ENCODE data around the gene VPS52. TPM values are rescaled to one million over a fixed set of nuclear protein-coding genes. Genes with fewer than 3 reads are reported as not detected.

Gene VPS52
- total RNA-seq, 1 donor from 2014 or later, result 32.3 TPM

DNA sequence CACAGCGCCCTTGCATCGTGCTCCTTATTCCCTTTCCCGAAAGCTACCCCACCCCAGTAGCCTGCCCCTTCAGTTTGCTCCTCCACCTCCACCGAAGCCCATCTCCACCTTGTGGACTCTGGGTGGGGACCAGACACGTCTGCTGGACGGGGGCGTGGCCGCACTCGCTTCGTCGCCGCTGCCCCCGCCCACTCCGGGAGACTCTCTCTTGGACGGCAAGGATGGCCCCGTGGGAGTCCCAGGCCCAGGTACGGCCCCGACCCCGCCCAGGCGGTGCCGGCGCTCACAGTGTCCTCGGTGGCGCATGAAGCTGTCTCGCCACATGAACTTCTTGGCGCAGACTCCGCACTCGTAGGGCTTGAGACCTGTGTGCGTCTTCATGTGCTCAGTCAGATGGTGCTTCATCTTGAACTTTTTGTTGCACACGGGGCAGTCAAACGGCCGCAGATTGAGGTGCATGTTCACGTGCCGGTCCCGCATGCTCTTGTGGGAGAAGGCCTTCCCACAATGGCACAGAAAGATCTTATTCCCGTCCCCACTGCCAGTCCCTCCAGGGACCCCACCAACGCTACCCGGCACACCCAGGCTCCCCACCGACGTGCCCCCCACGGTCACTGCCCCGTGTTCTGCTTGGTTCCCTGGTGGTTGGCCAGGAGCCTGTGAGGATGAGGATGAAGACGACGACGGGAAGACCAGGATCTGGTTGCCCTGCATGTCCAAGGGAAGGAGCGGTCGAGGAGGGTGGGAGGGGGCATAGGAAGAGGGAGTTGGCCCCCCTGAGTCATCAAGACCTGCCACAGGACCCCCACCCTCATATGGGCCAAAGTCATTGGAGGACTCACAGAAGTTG, 43.5 kb upstream of the VPS52 start:
- no peak for DNase-seq (ENCODE audit: low read depth)

DNA sequence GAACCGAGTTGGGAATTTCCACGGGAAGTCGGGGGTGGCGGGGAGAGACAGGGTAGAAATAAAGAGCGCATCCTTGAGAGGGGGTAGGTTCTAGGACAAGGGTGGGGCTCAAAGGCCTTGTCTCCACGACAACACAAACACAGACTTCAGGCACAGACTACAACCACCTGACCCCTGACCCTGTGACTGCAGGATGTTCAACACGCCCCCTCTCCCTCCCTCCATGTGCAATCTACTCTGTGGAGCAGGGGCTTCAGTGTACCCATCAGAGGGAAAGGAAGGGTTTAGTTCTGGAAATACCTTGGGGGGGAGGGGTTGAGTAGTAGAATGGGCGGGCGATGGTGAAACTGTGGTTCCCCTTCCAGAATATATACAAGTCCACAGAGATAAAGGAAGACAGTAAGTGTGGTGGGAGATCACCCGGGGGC, 42.9 kb upstream of the VPS52 start:
- Histone ChIP-seq H3K4me3 (ENCODE audit: low read depth, low read length) (peak overlapping the region; percentile 97), H3K36me3 (ENCODE audit: control insufficient read depth, insufficient read depth, low read length) (peaks cover 4% of the 10 kb centered on the region), H3K27me3 (ENCODE audit: control insufficient read depth, insufficient read depth, low read length) (no peaks in the 10 kb centered on the region)
- TF ChIP-seq, protein P1, sequence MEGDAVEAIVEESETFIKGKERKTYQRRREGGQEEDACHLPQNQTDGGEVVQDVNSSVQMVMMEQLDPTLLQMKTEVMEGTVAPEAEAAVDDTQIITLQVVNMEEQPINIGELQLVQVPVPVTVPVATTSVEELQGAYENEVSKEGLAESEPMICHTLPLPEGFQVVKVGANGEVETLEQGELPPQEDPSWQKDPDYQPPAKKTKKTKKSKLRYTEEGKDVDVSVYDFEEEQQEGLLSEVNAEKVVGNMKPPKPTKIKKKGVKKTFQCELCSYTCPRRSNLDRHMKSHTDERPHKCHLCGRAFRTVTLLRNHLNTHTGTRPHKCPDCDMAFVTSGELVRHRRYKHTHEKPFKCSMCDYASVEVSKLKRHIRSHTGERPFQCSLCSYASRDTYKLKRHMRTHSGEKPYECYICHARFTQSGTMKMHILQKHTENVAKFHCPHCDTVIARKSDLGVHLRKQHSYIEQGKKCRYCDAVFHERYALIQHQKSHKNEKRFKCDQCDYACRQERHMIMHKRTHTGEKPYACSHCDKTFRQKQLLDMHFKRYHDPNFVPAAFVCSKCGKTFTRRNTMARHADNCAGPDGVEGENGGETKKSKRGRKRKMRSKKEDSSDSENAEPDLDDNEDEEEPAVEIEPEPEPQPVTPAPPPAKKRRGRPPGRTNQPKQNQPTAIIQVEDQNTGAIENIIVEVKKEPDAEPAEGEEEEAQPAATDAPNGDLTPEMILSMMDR (IDR thresholded peaks at IDR 0.05; ENCODE audit: insufficient read depth, low read length, poor library complexity, severe bottlenecking), result no peak
- DNase-seq (ENCODE audit: low read depth), result no peak

More for the DNA sequence above, 43.5 kb upstream of the VPS52 start:
- Histone ChIP-seq H3K27me3 (ENCODE audit: control insufficient read depth, insufficient read depth, low read length) (no peaks in the 10 kb centered on the region), H3K36me3 (ENCODE audit: control insufficient read depth, insufficient read depth, low read length) (peaks cover 7% of the 10 kb centered on the region), H3K4me3 (ENCODE audit: low read depth, low read length) (no peak overlapping the region)
- TF ChIP-seq, protein P1 (IDR thresholded peaks at IDR 0.05; ENCODE audit: insufficient read depth, low read length, poor library complexity, severe bottlenecking), result no peak

DNA sequence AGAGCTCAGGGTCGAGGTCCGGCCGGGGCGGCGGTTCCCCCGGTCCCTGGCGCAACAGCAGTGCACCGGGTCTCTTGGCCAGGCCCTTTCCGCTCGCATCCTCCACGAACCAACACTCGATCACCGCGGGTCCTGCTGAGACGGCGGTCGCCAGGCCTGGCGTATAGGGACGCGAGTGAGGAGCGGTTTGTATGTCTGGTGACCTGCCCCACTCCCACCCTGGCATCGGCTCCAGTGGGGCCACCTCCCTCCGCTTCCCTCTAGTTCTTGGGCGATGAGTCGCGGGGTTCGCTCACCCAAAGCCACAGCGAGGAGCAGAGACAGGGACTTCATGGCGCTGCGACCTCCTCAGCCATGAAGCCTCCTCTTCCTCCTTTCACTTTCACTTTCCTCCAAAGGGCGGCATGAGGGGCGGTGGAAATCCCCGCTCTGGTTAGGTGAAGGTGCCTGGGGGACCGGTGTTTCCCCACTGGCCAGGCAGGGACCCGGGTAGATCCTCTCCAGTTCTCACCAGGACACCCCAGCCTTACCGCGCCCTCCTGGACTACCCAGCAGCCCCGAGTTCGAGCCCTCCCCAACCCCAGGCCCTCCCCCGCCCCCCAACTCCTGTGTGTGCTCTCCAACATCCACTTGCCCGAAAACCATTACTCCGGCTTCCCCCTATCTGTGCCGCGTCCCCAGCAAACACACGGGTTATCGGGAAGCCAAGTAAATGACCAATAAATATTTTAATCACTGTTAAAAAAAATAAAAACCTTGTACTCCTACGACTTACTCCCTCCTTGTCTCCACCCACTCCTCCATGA, 42.2 kb upstream of the VPS52 start, which contains the start of gene TAPBP:
TAPBP (minus strand) TSS at position 370 of the 806 bp plus-strand sequence; CDS start at position 333, 37 bp downstream.
- Histone ChIP-seq H3K27me3 (ENCODE audit: control insufficient read depth, insufficient read depth, low read length) (no peaks in the 10 kb centered on the region), H3K36me3 (ENCODE audit: control insufficient read depth, insufficient read depth, low read length) (peaks cover 2% of the 10 kb centered on the region), H3K4me3 (ENCODE audit: low read depth, low read length) (peak within 1 kb of the TSS; percentile 97)
- TF ChIP-seq, protein P1 (IDR thresholded peaks at IDR 0.05; ENCODE audit: insufficient read depth, low read length, poor library complexity, severe bottlenecking), result no peak
- no peak for DNase-seq (ENCODE audit: low read depth)

DNA sequence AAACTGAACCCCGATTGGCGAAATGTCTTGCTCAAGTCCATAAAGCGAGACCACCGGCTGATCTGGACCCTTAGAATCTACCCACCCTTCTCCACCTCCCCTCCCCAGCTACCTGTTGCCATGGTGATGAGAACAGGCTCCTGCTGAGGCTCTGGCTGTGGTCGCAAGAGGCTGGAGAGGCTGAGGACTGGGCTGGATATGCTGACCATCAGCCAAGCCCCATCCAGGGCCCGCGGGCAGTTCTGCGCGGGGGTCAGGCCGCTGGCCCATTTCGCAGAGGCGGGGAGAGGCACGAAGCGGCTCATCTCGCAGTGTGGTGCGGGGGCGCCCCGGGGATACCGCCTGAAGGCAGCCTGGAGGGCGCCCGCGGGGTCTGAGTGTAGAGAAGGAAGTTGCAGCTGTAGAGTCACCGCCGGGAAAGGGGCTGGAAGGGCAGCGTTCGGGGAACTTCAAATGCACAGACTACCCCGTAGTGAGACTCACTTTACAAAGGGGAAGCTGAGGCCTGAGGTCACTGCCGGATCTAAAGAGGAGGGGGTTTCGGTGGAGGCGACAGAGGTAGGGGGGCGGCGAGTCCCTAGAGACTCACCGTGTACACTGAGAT, 41.5 kb upstream of the VPS52 start:
- Histone ChIP-seq H3K36me3 (ENCODE audit: control insufficient read depth, insufficient read depth, low read length) (no peaks in the 10 kb centered on the region), H3K4me3 (ENCODE audit: low read depth, low read length) (peak overlapping the region; percentile 97), H3K27me3 (ENCODE audit: control insufficient read depth, insufficient read depth, low read length) (no peaks in the 10 kb centered on the region)
- no peak for DNase-seq (ENCODE audit: low read depth)
- TF ChIP-seq, protein P1 (IDR thresholded peaks at IDR 0.05; ENCODE audit: insufficient read depth, low read length, poor library complexity, severe bottlenecking), result no peak

DNA sequence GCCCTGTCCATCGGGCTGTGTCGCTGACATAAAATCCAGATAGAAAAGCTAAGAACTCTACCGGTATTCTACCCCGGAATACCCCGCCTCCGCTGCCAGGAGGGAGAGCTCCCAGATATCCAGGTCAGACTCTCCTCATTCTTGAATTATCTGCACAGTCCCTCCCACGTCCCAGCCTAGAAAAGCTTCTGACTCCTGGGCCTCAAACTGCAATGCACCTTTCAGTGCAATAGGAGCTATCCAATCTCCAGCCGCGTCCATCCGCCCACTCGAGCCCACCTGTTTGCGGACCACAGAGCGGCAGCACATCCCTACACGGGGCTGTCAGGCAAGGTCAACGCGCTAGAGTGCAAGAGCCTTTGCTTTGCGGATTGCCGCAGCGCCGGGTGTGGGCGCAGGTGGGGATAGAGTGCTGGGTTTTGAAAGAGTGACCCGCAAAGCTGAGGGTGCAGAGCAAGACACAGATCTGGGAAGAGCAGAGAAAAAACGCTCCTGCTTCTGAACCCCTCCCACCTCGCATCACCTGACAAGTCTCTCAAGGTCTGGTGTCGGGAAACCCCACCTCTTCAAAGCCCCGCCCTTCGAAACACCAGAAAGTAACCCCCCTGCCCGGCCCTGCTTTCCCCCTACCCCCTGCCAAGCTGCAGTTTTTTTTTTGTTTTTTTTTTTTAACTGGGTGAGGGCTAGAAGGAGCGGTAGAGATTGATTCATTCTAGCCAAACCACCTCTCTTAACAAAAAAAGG, 40.9 kb upstream of the VPS52 start:
- H3K27me3 ChIP-seq (ENCODE audit: control insufficient read depth, insufficient read depth, low read length), result no peaks in the 10 kb centered on the region
- peak overlapping the region; percentile 97 for H3K4me3 ChIP-seq (ENCODE audit: low read depth, low read length)
- DNase-seq (ENCODE audit: low read depth), result no peak
- TF ChIP-seq, protein P1 (IDR thresholded peaks at IDR 0.05; ENCODE audit: insufficient read depth, low read length, poor library complexity, severe bottlenecking), result no peak
- no peaks in the 10 kb centered on the region for H3K36me3 ChIP-seq (ENCODE audit: control insufficient read depth, insufficient read depth, low read length)

All from kidney epithelial cell (primary cell).